ENCODE measurements around the gene GOLGA6L2. TPM values are rescaled to one million over a fixed set of nuclear protein-coding genes. Genes with fewer than 3 reads are reported as not detected.

Gene GOLGA6L2
- total and polyA plus RNA-seq, 2 of the 8 experiments (the other 6 are each of a cell fraction or from before 2014, with no cell fraction given), result not detected

GRCh38 chr15:23446215-23447106 is 582 bp downstream of the GOLGA6L2 start:
- no peak for FAIRE-seq
- WGBS, 2 experiments (ENCODE audit: extremely low coverage in 1 of 2, insufficient coverage in 1 of 2, insufficient read length in 1 of 2, insufficient replicate concordance in 2 of 2, low coverage in 1 of 2, low lambda C conversion rate in 2 of 2, missing lambda C conversion rate in 1 of 2), result 90% methylated on average over 13 of the region's 15 CpGs; no CpG with 5 or more reads in 1 of the 2 experiments
- no peak overlapping the region for H3K4me3 ChIP-seq (ENCODE audit: extremely low read depth in 1 of 4, insufficient read depth in 2 of 4, low read depth in 3 of 4, low read length in 4 of 4)
- H3K4me1 ChIP-seq (replicated peaks in 1 of 4; ENCODE audit: control insufficient read depth in 3 of 4, insufficient read depth in 4 of 4, low read length in 3 of 4), result no peaks in the 10 kb centered on the region
- no peak overlapping the region for H3K4ac ChIP-seq (replicated peaks; ENCODE audit: insufficient read length, low read depth, low read length)
- H2BK12ac ChIP-seq (ENCODE audit: low read depth, low read length), result no peak overlapping the region
- H4K8ac ChIP-seq (ENCODE audit: extremely low read depth, insufficient read depth, low read length), result no peak overlapping the region
- H2BK15ac ChIP-seq (ENCODE audit: low read length), result no peak overlapping the region
- H3K4me2 ChIP-seq (ENCODE audit: insufficient read depth in 1 of 2, low read depth in 2 of 2, low read length in 2 of 2), result no peak overlapping the region
- no peaks in the 10 kb centered on the region for H3K79me2 ChIP-seq (ENCODE audit: control insufficient read depth in 1 of 2, insufficient read depth in 2 of 2, low read length in 2 of 2)
- no peak overlapping the region for H2AK5ac ChIP-seq (ENCODE audit: low read depth, low read length)
- H3K79me1 ChIP-seq (ENCODE audit: low read depth, low read length), result no peaks in the 10 kb centered on the region
- H3K23me2 ChIP-seq (ENCODE audit: low read depth, low read length), result no peaks in the 10 kb centered on the region
- H3K14ac ChIP-seq (ENCODE audit: insufficient read length), result no peak overlapping the region
- no peak overlapping the region for H4K5ac ChIP-seq (ENCODE audit: insufficient read length, low read depth, low read length)
- H2AFZ ChIP-seq (ENCODE audit: low read length), result no peak overlapping the region
- no peak overlapping the region for H3K56ac ChIP-seq (replicated peaks; ENCODE audit: insufficient read length, low read depth, low read length)
- H3K27me3 ChIP-seq (replicated peaks in 1 of 4; ENCODE audit: control insufficient read depth in 3 of 4, extremely low read depth in 1 of 4, insufficient read depth in 3 of 4, low read length in 3 of 4), result no peaks in the 10 kb centered on the region
- DNase-seq (ENCODE audit: low read depth in 1 of 2, low spot score in 2 of 2), result no peak
- no peak for TF ChIP-seq TCF12 (IDR thresholded peaks at IDR 0.05; ENCODE audit: low read depth, low read length)
- no peak overlapping the region for H2BK120ac ChIP-seq (replicated peaks; ENCODE audit: low read depth, low read length)
- H3K36me3 ChIP-seq (ENCODE audit: control insufficient read depth in 2 of 4, insufficient read depth in 4 of 4, low read length in 3 of 4), result no peaks in the 10 kb centered on the region
- ChIA-PET CTCF (ENCODE audit: partially characterized antibody) (no interaction called here), POLR2A (ENCODE audit: partially characterized antibody) (no interaction called here)
- H3K9ac ChIP-seq (replicated peaks in 1 of 4; ENCODE audit: extremely low read depth in 1 of 4, low read depth in 3 of 4, low read length in 3 of 4), result no peak overlapping the region
- no peak overlapping the region for H3K27ac ChIP-seq (ENCODE audit: low read depth, low read length)
- peaks cover 5 to 28% of the 10 kb centered on the region in 2 experiments; a peak in 3 of 4 replicates for H3K9me3 ChIP-seq (ENCODE audit: insufficient read depth in 2 of 2, low read depth in 1 of 2, low read length in 1 of 2)
- H4K20me1 ChIP-seq (replicated peaks in 1 of 2; ENCODE audit: control insufficient read depth in 1 of 2, insufficient read depth in 2 of 2, low read length in 2 of 2), result no peaks in the 10 kb centered on the region
- H2BK5ac ChIP-seq (ENCODE audit: low read depth, low read length), result no peak overlapping the region
- no peak overlapping the region for H3K18ac ChIP-seq (ENCODE audit: extremely low read depth, low read length)
- H2BK20ac ChIP-seq (ENCODE audit: low read length), result no peak overlapping the region
- no peak overlapping the region for H4K91ac ChIP-seq (replicated peaks; ENCODE audit: insufficient read length, low read length)
- H3K23ac ChIP-seq (ENCODE audit: insufficient read length), result no peak overlapping the region

Data from H1 (cell line).